CD4-positive, alpha-beta T cell (primary cell): ENCODE data around the gene XBP1. TPM values are rescaled to one million over a fixed set of nuclear protein-coding genes. Genes with fewer than 3 reads are reported as not detected.
"Not testable (repeated sequence)": the region's sequence is repeated elsewhere in the genome, so short reads cannot be mapped to it uniquely, and the experiment has no call there.

Experiments used
- ATAC-seq: fragments of 200-7000 bp; cut with Tn5 transposase; one replicate; pipeline ENCODE4 v1.10.0; 2022; ENCODE audit warnings: mild to moderate bottlenecking; ENCODE audit not compliant: poor library complexity
- CTCF ChIA-PET: fragments of 350-600 bp; sonication (Branson Sonifier 250); formaldehyde crosslinking; loops from one replicate; lab custom pipeline; 2021; ENCODE audit warnings: antibody characterized with exemption, inconsistent platforms; lab: Charles Lee
- POLR2A ChIA-PET: fragments of 350-600 bp; sonication (Branson Sonifier 250); formaldehyde crosslinking; loops from one replicate; lab custom pipeline; 2021; ENCODE audit warnings: antibody characterized with exemption, inconsistent platforms; lab: Charles Lee
- DNase-seq, 14 experiments: peaks; one replicate each; pipeline ENCODE4 v3.0.0-alpha.2; 2013 to 2020; ENCODE audit warnings: mixed read lengths in 2 of 14
- H3K27ac ChIP-seq, 2 donors: one replicate each; pipeline versions ENCODE4 v1.5.1 to v1.7.0; 2013; ENCODE audit warnings: low read length in 2 of 2, low read depth in 1 of 2, mild to moderate bottlenecking in 1 of 2
- H3K27me3 ChIP-seq, 2 experiments: 1 replicate in 1 of 2; 2 replicates in 1 of 2; pipeline versions ENCODE4 v1.6.1 to v1.7.0; 2013; ENCODE audit warnings: low read length in 2 of 2, control low read depth in 1 of 2, mild to moderate bottlenecking in 1 of 2, moderate library complexity in 1 of 2; ENCODE audit not compliant: insufficient read depth in 2 of 2, control insufficient read depth in 1 of 2
- H3K36me3 ChIP-seq: one replicate; pipeline ENCODE4 v1.6.1; 2013; ENCODE audit warnings: low read length, control low read depth; ENCODE audit not compliant: insufficient read depth
- H3K4me1 ChIP-seq: one replicate; pipeline ENCODE4 v1.6.1; 2013; ENCODE audit warnings: low read length, control low read depth; ENCODE audit not compliant: insufficient read depth
- H3K4me3 ChIP-seq: one replicate; pipeline ENCODE4 v1.5.1; 2013; ENCODE audit warnings: mild to moderate bottlenecking, low read length, moderate library complexity
- H3K9me3 ChIP-seq, 2 experiments: 1 replicate in 1 of 2; 2 replicates in 1 of 2; pipeline versions ENCODE4 v1.6.1 to v1.7.0; 2013; ENCODE audit warnings: low read length in 2 of 2, mild to moderate bottlenecking in 2 of 2, control low read depth in 1 of 2, moderate library complexity in 1 of 2; ENCODE audit not compliant: control insufficient read depth in 1 of 2, insufficient read depth in 1 of 2
- H3K27ac Mint-ChIP-seq: one replicate; pipeline ENCODE4 v1.8.0; 2020; ENCODE audit warnings: mixed read lengths
- H3K27me3 Mint-ChIP-seq: one replicate; pipeline ENCODE4 v1.8.0; 2021; ENCODE audit warnings: mixed read lengths
- H3K36me3 Mint-ChIP-seq: one replicate; pipeline ENCODE4 v1.8.0; 2021; ENCODE audit warnings: low read depth, mixed read lengths
- H3K4me1 Mint-ChIP-seq: one replicate; pipeline ENCODE4 v1.8.0; 2021; ENCODE audit warnings: low read depth, mixed read lengths
- H3K4me3 Mint-ChIP-seq: one replicate; pipeline ENCODE4 v1.8.0; 2020; ENCODE audit warnings: mild to moderate bottlenecking, mixed read lengths
- H3K9me3 Mint-ChIP-seq: one replicate; pipeline ENCODE4 v1.8.0; 2020; ENCODE audit warnings: mixed read lengths
- CTCF ChIP-seq: fragments of 200-600 bp; IDR thresholded peaks from one replicate; pipeline ENCODE4 v1.8.0; 2022; ENCODE audit warnings: antibody characterized with exemption, mild to moderate bottlenecking
- intact Hi-C, 2 experiments: fragments of 100-400 bp; cut with DNase I in 1 of 2; cut with micrococcal nuclease in 1 of 2; formaldehyde crosslinking; loops; one replicate each; pipeline versions ENCODE4 v1.15.1 to v1.9.0; 2023 to 2025; cut with DNase I, micrococcal nuclease
- total RNA-seq, 174 experiments: library from RNA in 2 of 174; stranded (reverse) in 2 of 174; gene quantifications; one replicate each; pipeline ENCODE4 v1.2.3 and lab custom pipeline; 2021 to 2026

The XBP1 gene
- total RNA-seq, 2 experiments from 2014 or later = 180 to 190 TPM

GRCh38 chr22:28766628-28767027 lies 33.7 kb downstream of the XBP1 start:
- no peak for ATAC-seq
- POLR2A ChIA-PET = no interaction called here
- Mint-ChIP-seq H3K4me3 (no peak overlapping the region), H3K27me3 (no peaks in the 10 kb centered on the region), H3K4me1 (no peaks in the 10 kb centered on the region), H3K9me3 (no peaks in the 10 kb centered on the region), H3K27ac (no peak overlapping the region), H3K36me3 (no peaks in the 10 kb centered on the region)
- no peaks in the 10 kb centered on the region for H3K27me3 ChIP-seq
- H3K4me1 ChIP-seq = no peaks in the 10 kb centered on the region
- H3K4me3 ChIP-seq = no peak overlapping the region
- intact Hi-C loops = no loop called here
- H3K27ac ChIP-seq = no peak overlapping the region
- CTCF ChIA-PET = no interaction called here
- no peaks in the 10 kb centered on the region for H3K9me3 ChIP-seq
- TF ChIP-seq CTCF = no peak
- H3K36me3 ChIP-seq = no peaks in the 10 kb centered on the region
- no peak for DNase-seq

GRCh38 chr22:28762000-28762399 lies 38.4 kb downstream of the XBP1 start:
- H3K4me3 ChIP-seq, H3K27me3 ChIP-seq, H3K27me3 Mint-ChIP-seq, DNase-seq, CTCF ChIA-PET, H3K36me3 Mint-ChIP-seq, H3K36me3 ChIP-seq, POLR2A ChIA-PET, H3K4me1 ChIP-seq, H3K9me3 ChIP-seq, H3K9me3 Mint-ChIP-seq, H3K27ac ChIP-seq, ATAC-seq, H3K27ac Mint-ChIP-seq, intact Hi-C loops, H3K4me1 Mint-ChIP-seq, H3K4me3 Mint-ChIP-seq: not testable (repeated sequence)

GRCh38 chr22:28761449-28761755 lies 39.0 kb downstream of the XBP1 start:
- ChIA-PET CTCF (interaction anchor here (1.2 kb wide), 1 partner anchor 94 kb away, joined by 3 read pairs; no protein-coding TSS in a partner anchor), POLR2A (no interaction called here)
- DNase-seq (no peak), ATAC-seq (no peak)
- Histone ChIP-seq H3K27ac (no peak overlapping the region), H3K27me3 (no peaks in the 10 kb centered on the region), H3K4me3 (no peak overlapping the region), H3K4me1 (no peaks in the 10 kb centered on the region), H3K9me3 (no peaks in the 10 kb centered on the region), H3K36me3 (no peaks in the 10 kb centered on the region)
- intact Hi-C loops = no loop called here
- H3K27ac Mint-ChIP-seq = no peak overlapping the region
- TF ChIP-seq CTCF = no peak
- H3K36me3 Mint-ChIP-seq = no peaks in the 10 kb centered on the region
- H3K4me3 Mint-ChIP-seq = no peak overlapping the region
- H3K4me1 Mint-ChIP-seq = no peaks in the 10 kb centered on the region
- H3K27me3 Mint-ChIP-seq = no peaks in the 10 kb centered on the region
- H3K9me3 Mint-ChIP-seq = no peaks in the 10 kb centered on the region

- peaks cover 4% of the 10 kb centered on the region for H3K36me3 Mint-ChIP-seq
- H3K36me3 ChIP-seq = no peaks in the 10 kb centered on the region
- ChIA-PET POLR2A (no interaction called here), CTCF (interaction anchor here (1.2 kb wide), 2 partner anchors 14 to 96 kb away, joined by 3 read pairs; no protein-coding TSS in a partner anchor)
- intact Hi-C loops = no loop called here
- no peaks in the 10 kb centered on the region for H3K4me1 ChIP-seq
- no peaks in the 10 kb centered on the region for H3K4me1 Mint-ChIP-seq
- no peaks in the 10 kb centered on the region for H3K27me3 ChIP-seq
- no peak overlapping the region for H3K4me3 Mint-ChIP-seq
- no peak overlapping the region for H3K27ac ChIP-seq
- H3K9me3 ChIP-seq = no peaks in the 10 kb centered on the region
- H3K27me3 Mint-ChIP-seq = no peaks in the 10 kb centered on the region
- ATAC-seq (no peak), DNase-seq (no peak)
- no peak for TF ChIP-seq CTCF
- H3K27ac Mint-ChIP-seq = no peak overlapping the region
- H3K4me3 ChIP-seq = no peak overlapping the region
- H3K9me3 Mint-ChIP-seq = no peaks in the 10 kb centered on the region
Observed at GRCh38 chr22:28759861-28760560, 40.4 kb downstream of the XBP1 start.

GRCh38 chr22:28754512-28754911 lies 45.9 kb downstream of the XBP1 start:
- H3K36me3 ChIP-seq, intact Hi-C loops, H3K27me3 ChIP-seq, H3K27ac ChIP-seq, H3K27me3 Mint-ChIP-seq, H3K4me1 ChIP-seq, DNase-seq, H3K4me3 ChIP-seq, ATAC-seq, H3K9me3 Mint-ChIP-seq, H3K9me3 ChIP-seq, H3K4me1 Mint-ChIP-seq, CTCF ChIA-PET, H3K27ac Mint-ChIP-seq, H3K4me3 Mint-ChIP-seq: not testable (repeated sequence)
- H3K36me3 Mint-ChIP-seq = peaks cover 30% of the 10 kb centered on the region
- POLR2A ChIA-PET = interaction anchor here (0.6 kb wide), 1 partner anchor 22 kb away, joined by 3 read pairs; no protein-coding TSS in a partner anchor
